HepG2 (cell line): ENCODE data around the gene NDRG3. TPM values are rescaled to one million over a fixed set of nuclear protein-coding genes. Genes with fewer than 3 reads are reported as not detected.

ENCODE experiments used
- ADNP ChIP-seq: sonication (generic); formaldehyde crosslinking; IDR thresholded peaks from 2 replicates; pipeline ENCODE4 v1.4.0; 2020; ENCODE audit warnings: missing genetic modification reagents
- DPF2 ChIP-seq: sonication (generic); formaldehyde crosslinking; IDR thresholded peaks from 2 replicates; pipeline ENCODE4 v1.4.0; 2020; ENCODE audit warnings: mild to moderate bottlenecking, low read depth, missing genetic modification reagents, borderline replicate concordance
- GABPA ChIP-seq, 2 experiments: IDR thresholded peaks; 2 replicates each; pipeline ENCODE4 v1.6.1; 2011 to 2016; ENCODE audit warnings: low read depth in 2 of 2, low read length in 1 of 2, missing biosample characterization in 1 of 2, missing genetic modification characterization in 1 of 2
- MAF1 ChIP-seq: sonication (generic); formaldehyde crosslinking; IDR thresholded peaks from 2 replicates; pipeline ENCODE4 v1.5.0; 2020; ENCODE audit warnings: missing genetic modification reagents, borderline replicate concordance
- NFATC3 ChIP-seq: sonication (generic); formaldehyde crosslinking; IDR thresholded peaks from 2 replicates; pipeline ENCODE4 v1.5.1; 2020; ENCODE audit warnings: mild to moderate bottlenecking, missing genetic modification reagents
- TBP ChIP-seq: sonication (generic); formaldehyde crosslinking; IDR thresholded peaks from 2 replicates; pipeline ENCODE4 v1.5.0; 2020; ENCODE audit warnings: missing genetic modification reagents
- TSC22D2 ChIP-seq: sonication (generic); formaldehyde crosslinking; IDR thresholded peaks from 2 replicates; pipeline ENCODE4 v1.5.1; 2020; ENCODE audit warnings: missing genetic modification reagents, mild to moderate bottlenecking, borderline replicate concordance
- ZNF136 ChIP-seq: sonication (generic); formaldehyde crosslinking; IDR thresholded peaks from 2 replicates; pipeline ENCODE4 v1.8.1; 2022; ENCODE audit warnings: low read depth, mild to moderate bottlenecking, moderate library complexity, missing genetic modification reagents
- ZNF343 ChIP-seq: sonication (generic); formaldehyde crosslinking; IDR thresholded peaks from 2 replicates; pipeline ENCODE4 v1.4.0; 2020; ENCODE audit warnings: mild to moderate bottlenecking, missing genetic modification reagents
- ZSCAN31 ChIP-seq: sonication (generic); formaldehyde crosslinking; IDR thresholded peaks from 2 replicates; pipeline ENCODE4 v1.5.0; 2020; ENCODE audit warnings: low read depth, mild to moderate bottlenecking, missing genetic modification reagents
- polyA plus RNA-seq, 8 experiments: library from polyadenylated mRNA; depleted of rRNA in 3 of 8; stranded (reverse) in 7 of 8; unstranded in 1 of 8; fragments of >200 nt; fragmentation: Illumina TruSeq in 4 of 8; extraction: Trizol in 4 of 8; gene quantifications; 2 replicates each; pipeline versions ENCODE4 v1.2.1 to v1.2.3, GENCODE V29; 2011 to 2016; ENCODE audit warnings: low read depth in 4 of 8, missing spikeins in 1 of 8, mixed read lengths in 1 of 8; ENCODE audit not compliant: insufficient read depth in 1 of 8
- total RNA-seq, 5 experiments: library from RNA; depleted of rRNA; stranded (reverse); fragments of >200 nt; fragmentation: Illumina TruSeq; extraction: Trizol; gene quantifications; 2 replicates each; pipeline ENCODE4 v1.2.3, GENCODE V29; 2016; ENCODE audit warnings: low read depth in 1 of 5
- TF ChIP-seq, protein P1 (sequence below), 2 experiments: sonication (generic) in 1 of 2; formaldehyde crosslinking in 1 of 2; IDR thresholded peaks; 2 replicates each; pipeline versions ENCODE4 v1.6.1 to v1.9.0; 2014 to 2022; ENCODE audit warnings: antibody characterized with exemption in 1 of 2, borderline replicate concordance in 1 of 2, inconsistent platforms in 1 of 2, low read depth in 1 of 2, missing genetic modification reagents in 1 of 2
- TF ChIP-seq, protein P2 (sequence below): sonication (generic); formaldehyde crosslinking; conservative IDR thresholded peaks from 2 replicates; pipeline ENCODE4 v1.8.0; 2022; ENCODE audit warnings: mild to moderate bottlenecking, moderate library complexity, missing genetic modification reagents
- TF ChIP-seq, protein P3 (sequence below): sonication (generic); formaldehyde crosslinking; IDR thresholded peaks from 2 replicates; pipeline ENCODE4 v1.4.0; 2020; ENCODE audit warnings: mild to moderate bottlenecking, missing genetic modification reagents
- TF ChIP-seq, protein P4 (sequence below): sonication (generic); formaldehyde crosslinking; IDR thresholded peaks from 2 replicates; pipeline ENCODE4 v1.5.1; 2020; ENCODE audit warnings: missing genetic modification reagents, mild to moderate bottlenecking, borderline replicate concordance
- TF ChIP-seq, protein P5 (sequence below): sonication (generic); formaldehyde crosslinking; IDR thresholded peaks from 2 replicates; pipeline ENCODE4 v1.4.0; 2020; ENCODE audit warnings: missing genetic modification reagents

Gene NDRG3
- total and polyA plus RNA-seq, 2 of the 13 experiments (the other 11 are each of a cell fraction or from before 2014, with no cell fraction given), result 36.0 to 40.5 TPM

DNA sequence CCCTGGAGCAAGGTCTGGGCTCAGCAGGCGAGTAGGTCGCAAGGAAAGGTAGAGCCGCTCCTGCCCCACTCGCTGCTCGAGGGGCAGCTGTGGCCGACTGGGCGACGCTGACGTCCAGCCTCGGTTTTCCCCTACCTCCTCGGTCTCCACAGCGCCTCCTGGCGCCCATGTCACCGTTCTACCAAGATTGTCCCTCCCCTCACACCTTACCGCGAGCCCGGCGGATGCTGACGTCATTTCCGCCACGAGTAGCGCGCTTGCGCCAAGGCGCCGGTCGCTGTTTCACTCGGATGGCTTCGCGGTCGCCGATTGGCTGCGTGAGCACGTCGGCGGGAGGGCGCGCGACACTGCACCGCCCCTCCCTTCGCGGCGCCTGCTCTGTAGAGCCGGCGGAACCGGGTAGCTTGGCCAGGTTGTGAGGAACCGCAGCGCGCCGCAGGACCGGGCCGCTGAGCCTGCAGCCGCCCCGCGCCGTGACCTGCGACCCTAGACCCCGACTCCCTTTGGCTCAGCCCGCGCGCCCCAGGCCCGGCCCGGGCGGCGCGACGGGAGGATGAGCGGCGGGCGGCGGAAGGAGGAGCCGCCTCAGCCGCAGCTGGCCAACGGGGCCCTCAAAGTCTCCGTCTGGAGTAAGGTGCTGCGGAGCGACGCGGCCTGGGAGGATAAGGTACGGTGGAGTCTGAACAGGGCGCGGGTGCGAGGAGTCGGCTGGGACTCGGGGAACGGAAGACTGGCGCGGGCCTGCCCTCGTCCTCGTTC is 140.3 kb downstream of the NDRG3 start, which contains the start of gene RAB5IF (continued):
- TF ChIP-seq, protein P1, sequence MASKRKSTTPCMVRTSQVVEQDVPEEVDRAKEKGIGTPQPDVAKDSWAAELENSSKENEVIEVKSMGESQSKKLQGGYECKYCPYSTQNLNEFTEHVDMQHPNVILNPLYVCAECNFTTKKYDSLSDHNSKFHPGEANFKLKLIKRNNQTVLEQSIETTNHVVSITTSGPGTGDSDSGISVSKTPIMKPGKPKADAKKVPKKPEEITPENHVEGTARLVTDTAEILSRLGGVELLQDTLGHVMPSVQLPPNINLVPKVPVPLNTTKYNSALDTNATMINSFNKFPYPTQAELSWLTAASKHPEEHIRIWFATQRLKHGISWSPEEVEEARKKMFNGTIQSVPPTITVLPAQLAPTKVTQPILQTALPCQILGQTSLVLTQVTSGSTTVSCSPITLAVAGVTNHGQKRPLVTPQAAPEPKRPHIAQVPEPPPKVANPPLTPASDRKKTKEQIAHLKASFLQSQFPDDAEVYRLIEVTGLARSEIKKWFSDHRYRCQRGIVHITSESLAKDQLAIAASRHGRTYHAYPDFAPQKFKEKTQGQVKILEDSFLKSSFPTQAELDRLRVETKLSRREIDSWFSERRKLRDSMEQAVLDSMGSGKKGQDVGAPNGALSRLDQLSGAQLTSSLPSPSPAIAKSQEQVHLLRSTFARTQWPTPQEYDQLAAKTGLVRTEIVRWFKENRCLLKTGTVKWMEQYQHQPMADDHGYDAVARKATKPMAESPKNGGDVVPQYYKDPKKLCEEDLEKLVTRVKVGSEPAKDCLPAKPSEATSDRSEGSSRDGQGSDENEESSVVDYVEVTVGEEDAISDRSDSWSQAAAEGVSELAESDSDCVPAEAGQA (IDR thresholded peaks at IDR 0.05; ENCODE audit: low read depth), result peak; percentile 96
- TF ChIP-seq, protein P1 (CRISPR knock-in tag; IDR thresholded peaks at IDR 0.05; ENCODE audit: borderline replicate concordance), result peak; percentile 74
- TF ChIP-seq ZSCAN31 (CRISPR knock-in tag) (peak; percentile 86), DPF2 (CRISPR knock-in tag) (0 out of 2 replicates have a peak, but pooled peaks have one; percentile 51), GABPA (IDR thresholded peaks at IDR 0.05; ENCODE audit: low read depth, low read length) (peak; percentile 91), GABPA (CRISPR knock-in tag; IDR thresholded peaks at IDR 0.05; ENCODE audit: low read depth) (peak; percentile 97), NFATC3 (CRISPR knock-in tag) (0 out of 2 replicates have a peak, but pooled peaks have one; percentile 72), ZNF343 (CRISPR knock-in tag) (0 out of 2 replicates have a peak, but pooled peaks have one; percentile 90), TSC22D2 (peak; percentile 80; the same call in 1 of the 2 replicates), ADNP (no peak), ZNF136 (CRISPR knock-in tag) (peak; percentile 97), MAF1 (CRISPR knock-in tag) (peak; percentile 96), TBP (CRISPR knock-in tag) (0 out of 2 replicates have a peak, but pooled peaks have one; percentile 37)
- TF ChIP-seq, protein P2, sequence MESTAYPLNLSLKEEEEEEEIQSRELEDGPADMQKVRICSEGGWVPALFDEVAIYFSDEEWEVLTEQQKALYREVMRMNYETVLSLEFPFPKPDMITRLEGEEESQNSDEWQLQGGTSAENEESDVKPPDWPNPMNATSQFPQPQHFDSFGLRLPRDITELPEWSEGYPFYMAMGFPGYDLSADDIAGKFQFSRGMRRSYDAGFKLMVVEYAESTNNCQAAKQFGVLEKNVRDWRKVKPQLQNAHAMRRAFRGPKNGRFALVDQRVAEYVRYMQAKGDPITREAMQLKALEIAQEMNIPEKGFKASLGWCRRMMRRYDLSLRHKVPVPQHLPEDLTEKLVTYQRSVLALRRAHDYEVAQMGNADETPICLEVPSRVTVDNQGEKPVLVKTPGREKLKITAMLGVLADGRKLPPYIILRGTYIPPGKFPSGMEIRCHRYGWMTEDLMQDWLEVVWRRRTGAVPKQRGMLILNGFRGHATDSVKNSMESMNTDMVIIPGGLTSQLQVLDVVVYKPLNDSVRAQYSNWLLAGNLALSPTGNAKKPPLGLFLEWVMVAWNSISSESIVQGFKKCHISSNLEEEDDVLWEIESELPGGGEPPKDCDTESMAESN (CRISPR knock-in tag), result peak; percentile 96
- TF ChIP-seq, protein P3, sequence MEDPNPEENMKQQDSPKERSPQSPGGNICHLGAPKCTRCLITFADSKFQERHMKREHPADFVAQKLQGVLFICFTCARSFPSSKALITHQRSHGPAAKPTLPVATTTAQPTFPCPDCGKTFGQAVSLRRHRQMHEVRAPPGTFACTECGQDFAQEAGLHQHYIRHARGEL, result peak; percentile 62; the same call in 1 of the 2 replicates
- TF ChIP-seq, protein P4, sequence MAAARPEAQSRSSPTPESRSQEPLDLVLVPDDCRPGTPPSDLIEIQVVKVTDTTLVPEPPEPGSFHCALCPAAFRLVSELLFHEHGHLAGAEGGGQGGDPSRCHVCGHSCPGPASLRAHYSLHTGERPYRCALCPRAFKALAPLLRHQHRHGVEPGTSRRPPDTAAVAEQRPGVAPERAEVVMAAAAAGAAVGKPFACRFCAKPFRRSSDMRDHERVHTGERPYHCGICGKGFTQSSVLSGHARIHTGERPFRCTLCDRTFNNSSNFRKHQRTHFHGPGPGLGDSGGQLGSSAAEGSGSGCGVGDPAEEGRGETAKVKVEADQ (CRISPR knock-in tag), result peak; percentile 97
- TF ChIP-seq, protein P5, sequence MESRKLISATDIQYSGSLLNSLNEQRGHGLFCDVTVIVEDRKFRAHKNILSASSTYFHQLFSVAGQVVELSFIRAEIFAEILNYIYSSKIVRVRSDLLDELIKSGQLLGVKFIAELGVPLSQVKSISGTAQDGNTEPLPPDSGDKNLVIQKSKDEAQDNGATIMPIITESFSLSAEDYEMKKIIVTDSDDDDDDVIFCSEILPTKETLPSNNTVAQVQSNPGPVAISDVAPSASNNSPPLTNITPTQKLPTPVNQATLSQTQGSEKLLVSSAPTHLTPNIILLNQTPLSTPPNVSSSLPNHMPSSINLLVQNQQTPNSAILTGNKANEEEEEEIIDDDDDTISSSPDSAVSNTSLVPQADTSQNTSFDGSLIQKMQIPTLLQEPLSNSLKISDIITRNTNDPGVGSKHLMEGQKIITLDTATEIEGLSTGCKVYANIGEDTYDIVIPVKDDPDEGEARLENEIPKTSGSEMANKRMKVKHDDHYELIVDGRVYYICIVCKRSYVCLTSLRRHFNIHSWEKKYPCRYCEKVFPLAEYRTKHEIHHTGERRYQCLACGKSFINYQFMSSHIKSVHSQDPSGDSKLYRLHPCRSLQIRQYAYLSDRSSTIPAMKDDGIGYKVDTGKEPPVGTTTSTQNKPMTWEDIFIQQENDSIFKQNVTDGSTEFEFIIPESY (CRISPR knock-in tag), result peak; percentile 93
